Measurements from ENCODE around the gene OR6A2. TPM values are rescaled to one million over a fixed set of nuclear protein-coding genes. Genes with fewer than 3 reads are reported as not detected.

The OR6A2 gene
- total and polyA plus RNA-seq, 10 of the 15 experiments (the other 5 are each of a cell fraction or from before 2014, with no cell fraction given), result 0.04 to 0.17 TPM; not detected in 8

GRCh38 chr11:6742260-6742659 is 57.2 kb downstream of the OR6A2 start (continued):
- peak; percentile 32; the same call in 1 of the 2 replicates for TF ChIP-seq MTA2 (IDR thresholded peaks at IDR 0.05; ENCODE audit: low read depth)
- TF ChIP-seq JUNB (IDR thresholded peaks at IDR 0.05), result peak; percentile 57
- peak; percentile 65; the same call in 1 of the 2 replicates for TF ChIP-seq DPF2 (IDR thresholded peaks at IDR 0.05)
- TF ChIP-seq RUNX3 (IDR thresholded peaks at IDR 0.05; ENCODE audit: low read length), result peak; percentile 31; the same call in 1 of the 2 replicates
- TF ChIP-seq BCLAF1 (IDR thresholded peaks at IDR 0.05), result no peak
- peak; percentile 70 for TF ChIP-seq EED (IDR thresholded peaks at IDR 0.05; ENCODE audit: low read depth)
- no peak for TF ChIP-seq MTA3 (IDR thresholded peaks at IDR 0.05; ENCODE audit: borderline replicate concordance, low read length)
- peak; percentile 74 to 76 for TF ChIP-seq IKZF2 (IDR thresholded peaks at IDR 0.05)
- peak; percentile 16 for TF ChIP-seq MEF2B (IDR thresholded peaks at IDR 0.05; ENCODE audit: partially characterized antibody, poor library complexity, severe bottlenecking)
- no peak for TF ChIP-seq BMI1 (IDR thresholded peaks at IDR 0.05; ENCODE audit: borderline replicate concordance)
- 0 out of 2 replicates have a peak, but pooled peaks have one; percentile 17 for TF ChIP-seq FOXM1 (IDR thresholded peaks at IDR 0.05; ENCODE audit: low read depth, low read length)
- no peak for TF ChIP-seq TBL1XR1 (IDR thresholded peaks at IDR 0.05; ENCODE audit: low read depth, low read length)

Other genes with a start within 250 kb of the OR6A2 start
Only the 7 nearest of the 16 such genes appear.
- 82.9 and 83.8 TPM in 2 replicates for gene MRPL17, start 116.3 kb downstream of the OR6A2 start, total RNA-seq (2014; rRNA removed)
- 55.1 and 63.3 TPM in 2 replicates for gene MRPL17, start 116.3 kb downstream of the OR6A2 start, total RNA-seq (2014; rRNA removed; fragmentation: Illumina TruSeq; extraction: Trizol)
- 85.8 and 91.7 TPM in 2 replicates for gene MRPL17, start 116.3 kb downstream of the OR6A2 start, total RNA-seq (2021)
- gene MRPL17, start 116.3 kb downstream of the OR6A2 start, polyA plus RNA-seq (2011; rRNA removed), result 70.3 and 97.9 TPM in 2 replicates
- 35.2 and 60.3 TPM in 2 replicates for gene MRPL17, start 116.3 kb downstream of the OR6A2 start, polyA plus RNA-seq (2014; fragmentation: Illumina TruSeq; extraction: Trizol)
- 100 to 1,000 TPM; 170 to 171 TPM for gene MRPL17, start 116.3 kb downstream of the OR6A2 start, polyA plus RNA-seq (2014; fragmentation: Nextera tagmentation; extraction: Ambion mirVana)
- gene MRPL17, start 116.3 kb downstream of the OR6A2 start, polyA plus RNA-seq (2014; rRNA removed), result 80.6 and 83.5 TPM in 2 replicates
- gene MRPL17, start 116.3 kb downstream of the OR6A2 start, polyA plus RNA-seq (2016; fragmentation: Nextera tagmentation; extraction: Ambion mirVana), result 100 to 1,000 TPM; 122 to 134 TPM
- gene OR2AG2, start 27.7 kb downstream of the OR6A2 start, total RNA-seq (2014; rRNA removed), result 0.06 and 0.16 TPM in 2 replicates
- gene OR2AG2, start 27.7 kb downstream of the OR6A2 start, total RNA-seq (2014; rRNA removed; fragmentation: Illumina TruSeq; extraction: Trizol), result 0.05 and 0.09 TPM in 2 replicates
- not detected in 2 replicates for gene OR2AG2, start 27.7 kb downstream of the OR6A2 start, total RNA-seq (2021)
- 0.08 and 0.10 TPM in 2 replicates for gene OR2AG2, start 27.7 kb downstream of the OR6A2 start, polyA plus RNA-seq (2011; rRNA removed)
- 0.01 and 0.10 TPM in 2 replicates for gene OR2AG2, start 27.7 kb downstream of the OR6A2 start, polyA plus RNA-seq (2014; fragmentation: Illumina TruSeq; extraction: Trizol)
- not detected for gene OR2AG2, start 27.7 kb downstream of the OR6A2 start, polyA plus RNA-seq (2014; fragmentation: Nextera tagmentation; extraction: Ambion mirVana)
- gene OR2AG2, start 27.7 kb downstream of the OR6A2 start, polyA plus RNA-seq (2014; rRNA removed), result not detected in 2 replicates
- not detected for gene OR2AG2, start 27.7 kb downstream of the OR6A2 start, polyA plus RNA-seq (2016; fragmentation: Nextera tagmentation; extraction: Ambion mirVana)
- not detected in 2 replicates for gene OR2AG1, start 16.7 kb downstream of the OR6A2 start, total RNA-seq (2014; rRNA removed)
- not detected in 2 replicates for gene OR2AG1, start 16.7 kb downstream of the OR6A2 start, total RNA-seq (2014; rRNA removed; fragmentation: Illumina TruSeq; extraction: Trizol)
- not detected in 2 replicates for gene OR2AG1, start 16.7 kb downstream of the OR6A2 start, total RNA-seq (2021)
- not detected in 2 replicates for gene OR2AG1, start 16.7 kb downstream of the OR6A2 start, polyA plus RNA-seq (2011; rRNA removed)
- not detected in 2 replicates for gene OR2AG1, start 16.7 kb downstream of the OR6A2 start, polyA plus RNA-seq (2014; fragmentation: Illumina TruSeq; extraction: Trizol)
- not detected for gene OR2AG1, start 16.7 kb downstream of the OR6A2 start, polyA plus RNA-seq (2014; fragmentation: Nextera tagmentation; extraction: Ambion mirVana)
- not detected in 2 replicates for gene OR2AG1, start 16.7 kb downstream of the OR6A2 start, polyA plus RNA-seq (2014; rRNA removed)
- not detected for gene OR2AG1, start 16.7 kb downstream of the OR6A2 start, polyA plus RNA-seq (2016; fragmentation: Nextera tagmentation; extraction: Ambion mirVana)
- not detected in 2 replicates for gene OR10A5, start 46.0 kb upstream of the OR6A2 start, total RNA-seq (2014; rRNA removed)
- not detected in 2 replicates for gene OR10A5, start 46.0 kb upstream of the OR6A2 start, total RNA-seq (2014; rRNA removed; fragmentation: Illumina TruSeq; extraction: Trizol)
- gene OR10A5, start 46.0 kb upstream of the OR6A2 start, total RNA-seq (2021), result not detected in 2 replicates
- not detected in 2 replicates for gene OR10A5, start 46.0 kb upstream of the OR6A2 start, polyA plus RNA-seq (2011; rRNA removed)
- not detected in 2 replicates for gene OR10A5, start 46.0 kb upstream of the OR6A2 start, polyA plus RNA-seq (2014; fragmentation: Illumina TruSeq; extraction: Trizol)
- gene OR10A5, start 46.0 kb upstream of the OR6A2 start, polyA plus RNA-seq (2014; fragmentation: Nextera tagmentation; extraction: Ambion mirVana), result not detected
- gene OR10A5, start 46.0 kb upstream of the OR6A2 start, polyA plus RNA-seq (2014; rRNA removed), result not detected in 2 replicates
- not detected for gene OR10A5, start 46.0 kb upstream of the OR6A2 start, polyA plus RNA-seq (2016; fragmentation: Nextera tagmentation; extraction: Ambion mirVana)
- not detected in 2 replicates for gene OR10A2, start 63.4 kb upstream of the OR6A2 start, total RNA-seq (2014; rRNA removed)
- not detected in 2 replicates for gene OR10A2, start 63.4 kb upstream of the OR6A2 start, total RNA-seq (2014; rRNA removed; fragmentation: Illumina TruSeq; extraction: Trizol)
- not detected in 2 replicates for gene OR10A2, start 63.4 kb upstream of the OR6A2 start, total RNA-seq (2021)
- not detected in 2 replicates for gene OR10A2, start 63.4 kb upstream of the OR6A2 start, polyA plus RNA-seq (2011; rRNA removed)
- not detected in 2 replicates for gene OR10A2, start 63.4 kb upstream of the OR6A2 start, polyA plus RNA-seq (2014; fragmentation: Illumina TruSeq; extraction: Trizol)
- gene OR10A2, start 63.4 kb upstream of the OR6A2 start, polyA plus RNA-seq (2014; fragmentation: Nextera tagmentation; extraction: Ambion mirVana), result not detected
- gene OR10A2, start 63.4 kb upstream of the OR6A2 start, polyA plus RNA-seq (2014; rRNA removed), result not detected in 2 replicates
- gene OR10A2, start 63.4 kb upstream of the OR6A2 start, polyA plus RNA-seq (2016; fragmentation: Nextera tagmentation; extraction: Ambion mirVana), result under 1 TPM; 0.04 to 0.06 TPM
- not detected in 2 replicates for gene OR10A4, start 76.9 kb upstream of the OR6A2 start, total RNA-seq (2014; rRNA removed)
- not detected in 2 replicates for gene OR10A4, start 76.9 kb upstream of the OR6A2 start, total RNA-seq (2014; rRNA removed; fragmentation: Illumina TruSeq; extraction: Trizol)
- not detected in 2 replicates for gene OR10A4, start 76.9 kb upstream of the OR6A2 start, total RNA-seq (2021)
- gene OR10A4, start 76.9 kb upstream of the OR6A2 start, polyA plus RNA-seq (2011; rRNA removed), result not detected in 2 replicates
- not detected in 2 replicates for gene OR10A4, start 76.9 kb upstream of the OR6A2 start, polyA plus RNA-seq (2014; fragmentation: Illumina TruSeq; extraction: Trizol)
- not detected for gene OR10A4, start 76.9 kb upstream of the OR6A2 start, polyA plus RNA-seq (2014; fragmentation: Nextera tagmentation; extraction: Ambion mirVana)
- not detected in 2 replicates for gene OR10A4, start 76.9 kb upstream of the OR6A2 start, polyA plus RNA-seq (2014; rRNA removed)
- gene OR10A4, start 76.9 kb upstream of the OR6A2 start, polyA plus RNA-seq (2016; fragmentation: Nextera tagmentation; extraction: Ambion mirVana), result not detected
- gene OR2D2, start 92.8 kb upstream of the OR6A2 start, total RNA-seq (2014; rRNA removed), result 0.11 TPM in 1 of 2 replicates, not detected in the other
- gene OR2D2, start 92.8 kb upstream of the OR6A2 start, total RNA-seq (2014; rRNA removed; fragmentation: Illumina TruSeq; extraction: Trizol), result 0.23 TPM in 1 of 2 replicates, not detected in the other
- gene OR2D2, start 92.8 kb upstream of the OR6A2 start, total RNA-seq (2021), result not detected in 2 replicates
- not detected in 2 replicates for gene OR2D2, start 92.8 kb upstream of the OR6A2 start, polyA plus RNA-seq (2011; rRNA removed)
- gene OR2D2, start 92.8 kb upstream of the OR6A2 start, polyA plus RNA-seq (2014; fragmentation: Illumina TruSeq; extraction: Trizol), result not detected in 2 replicates
- gene OR2D2, start 92.8 kb upstream of the OR6A2 start, polyA plus RNA-seq (2014; fragmentation: Nextera tagmentation; extraction: Ambion mirVana), result not detected
- not detected in 2 replicates for gene OR2D2, start 92.8 kb upstream of the OR6A2 start, polyA plus RNA-seq (2014; rRNA removed)
- gene OR2D2, start 92.8 kb upstream of the OR6A2 start, polyA plus RNA-seq (2016; fragmentation: Nextera tagmentation; extraction: Ambion mirVana), result not detected